DND-41 (cell line): Measurements from ENCODE around the gene ASB14.

Experiments
- ATAC-seq: fragments of 200-7000 bp; cut with Tn5 transposase; 3 replicates; pipeline ENCODE4 v1.9.1; 2021; ENCODE audit warnings: low read depth; ENCODE audit not compliant: insufficient read depth
- DNase-seq: peaks from one replicate; pipeline ENCODE4 v3.0.0-alpha.2; 2020
- H2AFZ ChIP-seq: 2 replicates; pipeline ENCODE4 v1.6.0; 2012; ENCODE audit warnings: low read depth, low read length
- H3K27ac ChIP-seq: 2 replicates; pipeline ENCODE4 v1.5.1; 2012; ENCODE audit warnings: low read length, inconsistent platforms
- H3K27me3 ChIP-seq: fragments of 200-600 bp; sonication (generic); 2 replicates; pipeline ENCODE4 v1.6.0; 2012; ENCODE audit warnings: low read length, mild to moderate bottlenecking, inconsistent platforms; ENCODE audit not compliant: insufficient read depth, poor library complexity
- H3K36me3 ChIP-seq: 2 replicates; pipeline ENCODE4 v1.5.1; 2012; ENCODE audit warnings: low read length, inconsistent platforms; ENCODE audit not compliant: insufficient read depth
- H3K4me1 ChIP-seq: 2 replicates; pipeline ENCODE4 v1.5.1; 2012; ENCODE audit warnings: mild to moderate bottlenecking, low read length; ENCODE audit not compliant: insufficient read depth
- H3K4me2 ChIP-seq: 2 replicates; pipeline ENCODE4 v1.6.0; 2012; ENCODE audit warnings: mild to moderate bottlenecking, moderate library complexity, low read length, inconsistent platforms; ENCODE audit not compliant: insufficient read depth
- H3K4me3 ChIP-seq, 2 experiments: fragments of 200-600 bp in 1 of 2; shearing (Covaris generic) in 1 of 2; 2 replicates each; pipeline ENCODE4 v1.5.1; 2012 to 2016; ENCODE audit warnings: inconsistent platforms in 2 of 2, low read length in 2 of 2, mild to moderate bottlenecking in 2 of 2, low read depth in 1 of 2, moderate library complexity in 1 of 2
- H3K79me2 ChIP-seq: 2 replicates; pipeline ENCODE4 v1.6.0; 2012; ENCODE audit warnings: low read length, inconsistent platforms; ENCODE audit not compliant: insufficient read depth
- H3K9ac ChIP-seq: 2 replicates; pipeline ENCODE4 v1.6.0; 2012; ENCODE audit warnings: low read depth, mild to moderate bottlenecking, inconsistent platforms, low read length, moderate library complexity
- H3K9me3 ChIP-seq: 2 replicates; pipeline ENCODE4 v1.5.1; 2012; ENCODE audit warnings: low read length, moderate library complexity, mild to moderate bottlenecking, inconsistent platforms; ENCODE audit not compliant: insufficient read depth, severe bottlenecking
- H4K20me1 ChIP-seq: 2 replicates; pipeline ENCODE4 v1.6.0; 2012; ENCODE audit warnings: low read length; ENCODE audit not compliant: insufficient read depth
- CTCF ChIP-seq: IDR thresholded peaks from 2 replicates; pipeline ENCODE4 v1.5.1; 2012; ENCODE audit warnings: borderline replicate concordance, low read length, moderate library complexity, mild to moderate bottlenecking; ENCODE audit not compliant: poor library complexity, severe bottlenecking; ENCODE audit errors: extremely low read depth
- EZH2 ChIP-seq: IDR thresholded peaks from 3 replicates; pipeline ENCODE4 v1.6.1; 2012; ENCODE audit warnings: borderline replicate concordance, low read depth, mild to moderate bottlenecking, moderate library complexity, low read length, inconsistent platforms; ENCODE audit not compliant: severe bottlenecking

The ASB14 gene

DNA sequence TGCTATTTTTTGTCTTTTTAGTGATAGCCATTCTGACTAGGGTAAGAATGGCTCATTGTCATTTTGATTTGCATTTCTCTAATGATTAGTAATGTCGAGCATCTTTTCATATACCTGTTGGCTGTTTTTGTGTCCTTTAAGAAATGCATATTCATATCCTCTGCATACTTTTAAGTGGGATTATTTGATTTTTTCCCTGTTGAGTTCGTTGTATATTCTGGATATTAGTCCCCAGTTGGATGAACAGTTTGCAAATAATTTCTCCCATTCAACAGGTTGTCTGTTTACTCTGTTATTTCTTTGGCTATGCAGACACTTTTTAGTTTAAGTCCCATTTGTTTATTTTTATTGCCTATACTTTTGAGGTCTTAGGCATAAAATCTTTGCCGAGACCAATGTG, 30.6 kb downstream of the ASB14 start:
- Histone ChIP-seq H3K9ac (no peak overlapping the region), H3K4me1 (no peaks in the 10 kb centered on the region), H3K4me3 (no peak overlapping the region), H3K9me3 (no peaks in the 10 kb centered on the region), H3K27me3 (no peaks in the 10 kb centered on the region), H3K4me2 (no peak overlapping the region), H4K20me1 (no peaks in the 10 kb centered on the region), H3K27ac (no peak overlapping the region), H3K36me3 (peaks cover 93% of the 10 kb centered on the region), H2AFZ (no peak overlapping the region), H3K79me2 (no peaks in the 10 kb centered on the region)
- no peak for TF ChIP-seq EZH2
- no peak for TF ChIP-seq CTCF
- DNase-seq (no peak), ATAC-seq (no peak)

GRCh38 chr3:57261119-57261518, 31.4 kb downstream of the ASB14 start:
- ATAC-seq: no peak
- no peak overlapping the region for H3K4me2 ChIP-seq
- H3K79me2 ChIP-seq: no peaks in the 10 kb centered on the region
- TF ChIP-seq EZH2 (no peak), CTCF (no peak)
- peaks cover 89% of the 10 kb centered on the region for H3K36me3 ChIP-seq
- H4K20me1 ChIP-seq: no peaks in the 10 kb centered on the region
- no peak overlapping the region for H3K4me3 ChIP-seq
- H3K4me1 ChIP-seq: no peaks in the 10 kb centered on the region
- H3K9me3 ChIP-seq: no peaks in the 10 kb centered on the region
- no peak for DNase-seq
- H3K27me3 ChIP-seq: no peaks in the 10 kb centered on the region
- no peak overlapping the region for H2AFZ ChIP-seq
- no peak overlapping the region for H3K27ac ChIP-seq
- H3K9ac ChIP-seq: no peak overlapping the region

DNA sequence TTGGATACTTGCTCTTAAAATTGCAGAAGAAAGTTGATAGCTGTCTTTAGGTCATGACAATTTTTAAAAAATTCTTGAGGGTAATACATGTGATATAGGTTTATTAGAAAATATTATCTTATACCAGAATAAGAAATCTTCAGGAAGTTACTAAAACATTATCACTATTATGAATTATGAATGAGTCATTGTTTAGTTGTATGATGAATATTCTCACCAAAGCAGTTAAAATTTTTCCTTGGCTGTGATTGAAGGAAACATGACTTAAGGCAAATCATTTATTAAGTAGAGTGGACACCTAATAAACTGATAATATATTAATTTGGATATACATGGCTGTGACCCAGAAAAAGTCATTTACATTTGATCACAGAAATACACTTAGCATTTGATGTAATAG, 34.8 kb downstream of the ASB14 start:
- peaks cover 76% of the 10 kb centered on the region for H3K36me3 ChIP-seq
- no peak overlapping the region for H3K4me2 ChIP-seq
- H2AFZ ChIP-seq: no peak overlapping the region
- H3K4me3 ChIP-seq: no peak overlapping the region
- H3K9me3 ChIP-seq: no peaks in the 10 kb centered on the region
- TF ChIP-seq EZH2 (no peak), CTCF (no peak)
- no peaks in the 10 kb centered on the region for H3K4me1 ChIP-seq
- DNase-seq: no peak
- H4K20me1 ChIP-seq: no peaks in the 10 kb centered on the region
- H3K79me2 ChIP-seq: no peaks in the 10 kb centered on the region
- ATAC-seq: no peak
- no peaks in the 10 kb centered on the region for H3K27me3 ChIP-seq
- no peak overlapping the region for H3K9ac ChIP-seq
- no peak overlapping the region for H3K27ac ChIP-seq

- H3K36me3 ChIP-seq: peaks cover 76% of the 10 kb centered on the region
- no peak overlapping the region for H3K27ac ChIP-seq
- TF ChIP-seq EZH2: no peak
- TF ChIP-seq CTCF: no peak
- H4K20me1 ChIP-seq: no peaks in the 10 kb centered on the region
- ATAC-seq: no peak
- H3K4me2 ChIP-seq: no peak overlapping the region
- no peaks in the 10 kb centered on the region for H3K27me3 ChIP-seq
- H3K9ac ChIP-seq: no peak overlapping the region
- no peaks in the 10 kb centered on the region for H3K9me3 ChIP-seq
- no peak overlapping the region for H3K4me3 ChIP-seq
- no peaks in the 10 kb centered on the region for H3K79me2 ChIP-seq
- no peak for DNase-seq
- H3K4me1 ChIP-seq: no peaks in the 10 kb centered on the region
- H2AFZ ChIP-seq: no peak overlapping the region
Observed at GRCh38 chr3:57256844-57257243, 35.6 kb downstream of the ASB14 start.
